ENCODE results near the gene AFF3. TPM values are rescaled to one million over a fixed set of nuclear protein-coding genes. Genes with fewer than 3 reads are reported as not detected.

The AFF3 gene
- total RNA-seq, 2 donors from 2014 or later, result 10.8 to 16.2 TPM

- TF ChIP-seq CTCF (IDR thresholded peaks at IDR 0.05), result no peak
- H3K36me3 ChIP-seq, result no peaks in the 10 kb centered on the region
- DNase-seq (ENCODE audit: low spot score), result no peak
- no peaks in the 10 kb centered on the region for H3K9me3 ChIP-seq
- peaks cover 0 to 4% of the 10 kb centered on the region in 2 donors for H3K4me1 ChIP-seq
- no peak overlapping the region for H3K4me3 ChIP-seq
- no peak overlapping the region for H3K27ac ChIP-seq
- H3K27me3 ChIP-seq, result no peaks in the 10 kb centered on the region
Observed at GRCh38 chr2:99613980-99614379, 528.4 kb downstream of the AFF3 start.

GRCh38 chr2:99611786-99612185 is 530.6 kb downstream of the AFF3 start:
- DNase-seq (ENCODE audit: low spot score), result no peak
- Histone ChIP-seq H3K4me1 (peaks cover 0 to 15% of the 10 kb centered on the region in 2 donors), H3K27ac (no peak overlapping the region), H3K4me3 (no peak overlapping the region), H3K27me3 (no peaks in the 10 kb centered on the region), H3K36me3 (no peaks in the 10 kb centered on the region), H3K9me3 (no peaks in the 10 kb centered on the region)
- TF ChIP-seq CTCF (IDR thresholded peaks at IDR 0.05), result no peak

- no peaks in the 10 kb centered on the region for H3K36me3 ChIP-seq
Observed at GRCh38 chr2:99611034-99611433, 531.4 kb downstream of the AFF3 start.

GRCh38 chr2:99609851-99610381 is 532.5 kb downstream of the AFF3 start:
- Histone ChIP-seq H3K4me3 (no peak overlapping the region), H3K27me3 (no peaks in the 10 kb centered on the region), H3K27ac (no peak overlapping the region), H3K9me3 (no peaks in the 10 kb centered on the region), H3K36me3 (no peaks in the 10 kb centered on the region), H3K4me1 (peaks cover 0 to 15% of the 10 kb centered on the region in 2 donors)
- DNase-seq (ENCODE audit: low spot score), result no peak
- no peak for TF ChIP-seq CTCF (IDR thresholded peaks at IDR 0.05)

More at GRCh38 chr2:99611034-99611433, 531.4 kb downstream of the AFF3 start:
- Histone ChIP-seq H3K27ac (no peak overlapping the region), H3K27me3 (no peaks in the 10 kb centered on the region), H3K9me3 (no peaks in the 10 kb centered on the region), H3K4me1 (peaks cover 0 to 15% of the 10 kb centered on the region in 2 donors), H3K4me3 (no peak overlapping the region)
- TF ChIP-seq CTCF (IDR thresholded peaks at IDR 0.05), result no peak
- DNase-seq (ENCODE audit: low spot score), result no peak

GRCh38 chr2:99608861-99609260 is 533.5 kb downstream of the AFF3 start:
- H3K4me1 ChIP-seq, result peaks cover 0 to 15% of the 10 kb centered on the region in 2 donors
- no peaks in the 10 kb centered on the region for H3K27me3 ChIP-seq
- H3K36me3 ChIP-seq, result no peaks in the 10 kb centered on the region
- no peak overlapping the region for H3K27ac ChIP-seq
- DNase-seq (ENCODE audit: low spot score), result no peak
- TF ChIP-seq CTCF (IDR thresholded peaks at IDR 0.05), result no peak
- no peaks in the 10 kb centered on the region for H3K9me3 ChIP-seq
- no peak overlapping the region for H3K4me3 ChIP-seq

GRCh38 chr2:99607861-99608491 is 534.4 kb downstream of the AFF3 start:
- DNase-seq (ENCODE audit: low spot score), result no peak
- Histone ChIP-seq H3K36me3 (no peaks in the 10 kb centered on the region), H3K27me3 (no peaks in the 10 kb centered on the region), H3K4me3 (no peak overlapping the region), H3K4me1 (peaks cover 0 to 15% of the 10 kb centered on the region in 2 donors), H3K27ac (no peak overlapping the region), H3K9me3 (no peaks in the 10 kb centered on the region)
- TF ChIP-seq CTCF (IDR thresholded peaks at IDR 0.05), result no peak
